HCT116 (cell line): ENCODE results near the gene NEURL1.

ENCODE experiments used
- CEBPB ChIP-seq: IDR thresholded peaks from 2 replicates; pipeline ENCODE4 v1.6.1; 2012; ENCODE audit warnings: low read depth
- EGR1 ChIP-seq: IDR thresholded peaks from 2 replicates; pipeline ENCODE4 v1.6.1; 2012; ENCODE audit warnings: low read depth
- JUND ChIP-seq: IDR thresholded peaks from 2 replicates; pipeline ENCODE4 v1.6.1; 2012
- POLR2A ChIP-seq: IDR thresholded peaks from 2 replicates; pipeline ENCODE4 v1.7.0; 2011; ENCODE audit warnings: borderline replicate concordance; ENCODE audit not compliant: insufficient read depth, insufficient read length; ENCODE audit errors: extremely low read depth
- POLR2AphosphoS5 ChIP-seq: IDR thresholded peaks from 2 replicates; pipeline ENCODE4 v1.6.1; 2011; ENCODE audit warnings: mild to moderate bottlenecking, low read depth, low read length, moderate library complexity
- SIN3A ChIP-seq: IDR thresholded peaks from 2 replicates; pipeline ENCODE4 v1.6.1; 2012; ENCODE audit warnings: low read depth
- TF ChIP-seq, protein P1 (sequence below), 3 experiments: fragments of 200-600 bp in 1 of 3; sonication (generic) in 1 of 3; IDR thresholded peaks in 2 of 3; conservative IDR thresholded peaks in 1 of 3; 2 replicates each; pipeline ENCODE4 v1.5.1; 2012 to 2017; ENCODE audit warnings: low read depth in 2 of 3, low read length in 2 of 3, antibody characterized with exemption in 1 of 3, borderline replicate concordance in 1 of 3, control low read depth in 1 of 3, mild to moderate bottlenecking in 1 of 3, mixed read lengths in 1 of 3, mixed run types in 1 of 3, moderate library complexity in 1 of 3; ENCODE audit not compliant: insufficient read depth in 1 of 3
- TF ChIP-seq, protein P2 (sequence below): IDR thresholded peaks from 2 replicates; pipeline ENCODE4 v1.6.1; 2012; ENCODE audit warnings: low read depth

DNA sequence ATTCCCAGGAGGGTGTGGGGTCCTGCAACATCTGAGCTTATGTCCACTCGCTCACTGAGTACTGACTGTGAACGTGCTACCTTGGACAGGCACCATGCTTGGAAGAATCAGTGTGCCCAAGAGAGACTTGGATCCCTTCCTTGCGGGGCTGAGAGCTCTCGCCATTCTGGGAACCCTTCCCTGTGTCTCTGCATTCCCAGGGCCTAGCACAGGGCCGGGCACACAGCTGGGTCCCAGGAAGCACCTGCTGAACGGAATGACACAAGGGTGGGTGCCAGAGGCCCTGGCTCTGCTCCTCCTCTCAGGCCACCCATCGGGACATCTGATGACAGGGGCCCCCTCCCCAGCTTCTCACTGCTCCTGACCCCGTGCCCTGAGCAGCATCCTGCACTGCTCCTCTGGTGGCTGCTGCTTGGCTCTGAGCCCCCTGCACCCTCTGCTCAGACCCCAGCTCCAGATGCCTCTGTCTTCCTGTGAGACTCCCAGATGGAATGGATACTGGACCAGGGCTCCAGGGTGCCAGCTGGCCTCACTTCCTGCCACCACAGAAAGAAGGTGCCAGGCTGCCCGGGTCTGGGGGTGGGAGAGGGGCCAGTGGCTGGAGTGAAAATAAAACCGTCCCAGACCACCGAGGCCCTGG is 129.6 kb downstream of the NEURL1 start:
- TF ChIP-seq POLR2A (no peak), POLR2AphosphoS5 (no peak), SIN3A (no peak), JUND (no peak), EGR1 (no peak), CEBPB (no peak)
- TF ChIP-seq, protein P1, sequence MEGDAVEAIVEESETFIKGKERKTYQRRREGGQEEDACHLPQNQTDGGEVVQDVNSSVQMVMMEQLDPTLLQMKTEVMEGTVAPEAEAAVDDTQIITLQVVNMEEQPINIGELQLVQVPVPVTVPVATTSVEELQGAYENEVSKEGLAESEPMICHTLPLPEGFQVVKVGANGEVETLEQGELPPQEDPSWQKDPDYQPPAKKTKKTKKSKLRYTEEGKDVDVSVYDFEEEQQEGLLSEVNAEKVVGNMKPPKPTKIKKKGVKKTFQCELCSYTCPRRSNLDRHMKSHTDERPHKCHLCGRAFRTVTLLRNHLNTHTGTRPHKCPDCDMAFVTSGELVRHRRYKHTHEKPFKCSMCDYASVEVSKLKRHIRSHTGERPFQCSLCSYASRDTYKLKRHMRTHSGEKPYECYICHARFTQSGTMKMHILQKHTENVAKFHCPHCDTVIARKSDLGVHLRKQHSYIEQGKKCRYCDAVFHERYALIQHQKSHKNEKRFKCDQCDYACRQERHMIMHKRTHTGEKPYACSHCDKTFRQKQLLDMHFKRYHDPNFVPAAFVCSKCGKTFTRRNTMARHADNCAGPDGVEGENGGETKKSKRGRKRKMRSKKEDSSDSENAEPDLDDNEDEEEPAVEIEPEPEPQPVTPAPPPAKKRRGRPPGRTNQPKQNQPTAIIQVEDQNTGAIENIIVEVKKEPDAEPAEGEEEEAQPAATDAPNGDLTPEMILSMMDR (IDR thresholded peaks at IDR 0.05 in 2 of 3, conservative IDR thresholded peaks at IDR 0.05 in 1 of 3; ENCODE audit: borderline replicate concordance in 1 of 3, insufficient read depth in 1 of 3, low read depth in 2 of 3, low read length in 2 of 3), result no peak
- TF ChIP-seq, protein P2, sequence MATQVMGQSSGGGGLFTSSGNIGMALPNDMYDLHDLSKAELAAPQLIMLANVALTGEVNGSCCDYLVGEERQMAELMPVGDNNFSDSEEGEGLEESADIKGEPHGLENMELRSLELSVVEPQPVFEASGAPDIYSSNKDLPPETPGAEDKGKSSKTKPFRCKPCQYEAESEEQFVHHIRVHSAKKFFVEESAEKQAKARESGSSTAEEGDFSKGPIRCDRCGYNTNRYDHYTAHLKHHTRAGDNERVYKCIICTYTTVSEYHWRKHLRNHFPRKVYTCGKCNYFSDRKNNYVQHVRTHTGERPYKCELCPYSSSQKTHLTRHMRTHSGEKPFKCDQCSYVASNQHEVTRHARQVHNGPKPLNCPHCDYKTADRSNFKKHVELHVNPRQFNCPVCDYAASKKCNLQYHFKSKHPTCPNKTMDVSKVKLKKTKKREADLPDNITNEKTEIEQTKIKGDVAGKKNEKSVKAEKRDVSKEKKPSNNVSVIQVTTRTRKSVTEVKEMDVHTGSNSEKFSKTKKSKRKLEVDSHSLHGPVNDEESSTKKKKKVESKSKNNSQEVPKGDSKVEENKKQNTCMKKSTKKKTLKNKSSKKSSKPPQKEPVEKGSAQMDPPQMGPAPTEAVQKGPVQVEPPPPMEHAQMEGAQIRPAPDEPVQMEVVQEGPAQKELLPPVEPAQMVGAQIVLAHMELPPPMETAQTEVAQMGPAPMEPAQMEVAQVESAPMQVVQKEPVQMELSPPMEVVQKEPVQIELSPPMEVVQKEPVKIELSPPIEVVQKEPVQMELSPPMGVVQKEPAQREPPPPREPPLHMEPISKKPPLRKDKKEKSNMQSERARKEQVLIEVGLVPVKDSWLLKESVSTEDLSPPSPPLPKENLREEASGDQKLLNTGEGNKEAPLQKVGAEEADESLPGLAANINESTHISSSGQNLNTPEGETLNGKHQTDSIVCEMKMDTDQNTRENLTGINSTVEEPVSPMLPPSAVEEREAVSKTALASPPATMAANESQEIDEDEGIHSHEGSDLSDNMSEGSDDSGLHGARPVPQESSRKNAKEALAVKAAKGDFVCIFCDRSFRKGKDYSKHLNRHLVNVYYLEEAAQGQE, result no peak
